Panc1 (cell line): Measurements from ENCODE around the gene SLC6A6.

Experiments
- CTCF ChIP-seq: fragments of 450-650 bp; IDR thresholded peaks from 2 replicates; pipeline ENCODE4 v1.5.1; 2017; ENCODE audit warnings: mild to moderate bottlenecking
- POLR2AphosphoS5 ChIP-seq: IDR thresholded peaks from 2 replicates; pipeline ENCODE4 v1.6.1; 2012; ENCODE audit warnings: mild to moderate bottlenecking, low read depth, low read length, moderate library complexity
- REST ChIP-seq, 2 experiments: IDR thresholded peaks; 2 replicates each; pipeline ENCODE4 v1.6.1; 2011 to 2012; ENCODE audit warnings: low read depth in 2 of 2, control low read depth in 1 of 2, low read length in 1 of 2, mild to moderate bottlenecking in 1 of 2, moderate library complexity in 1 of 2; ENCODE audit not compliant: insufficient read depth in 1 of 2
- SIN3A ChIP-seq: IDR thresholded peaks from 2 replicates; pipeline ENCODE4 v1.6.1; 2012; ENCODE audit warnings: low read depth, mild to moderate bottlenecking, low read length, moderate library complexity, borderline replicate concordance; ENCODE audit not compliant: insufficient read depth
- TCF7L2 ChIP-seq: IDR thresholded peaks from 2 replicates; pipeline ENCODE4 v1.6.1; 2011; ENCODE audit warnings: mild to moderate bottlenecking, low read depth, low read length, inconsistent platforms

GRCh38 chr3:14440531-14441239 lies 38.3 kb downstream of the SLC6A6 start:
- TF ChIP-seq CTCF, result no peak
- TF ChIP-seq REST (IDR thresholded peaks at IDR 0.05; ENCODE audit: insufficient read depth in 1 of 2, low read depth in 2 of 2, low read length in 1 of 2), result no peak
- no peak for TF ChIP-seq POLR2AphosphoS5
- TF ChIP-seq TCF7L2, result no peak
- TF ChIP-seq SIN3A, result no peak
